ENCODE results near the gene GNPTAB. TPM values are rescaled to one million over a fixed set of nuclear protein-coding genes. Genes with fewer than 3 reads are reported as not detected.

The GNPTAB gene
- total RNA-seq, 2 donors from 2014 or later: 139 to 186 TPM

DNA sequence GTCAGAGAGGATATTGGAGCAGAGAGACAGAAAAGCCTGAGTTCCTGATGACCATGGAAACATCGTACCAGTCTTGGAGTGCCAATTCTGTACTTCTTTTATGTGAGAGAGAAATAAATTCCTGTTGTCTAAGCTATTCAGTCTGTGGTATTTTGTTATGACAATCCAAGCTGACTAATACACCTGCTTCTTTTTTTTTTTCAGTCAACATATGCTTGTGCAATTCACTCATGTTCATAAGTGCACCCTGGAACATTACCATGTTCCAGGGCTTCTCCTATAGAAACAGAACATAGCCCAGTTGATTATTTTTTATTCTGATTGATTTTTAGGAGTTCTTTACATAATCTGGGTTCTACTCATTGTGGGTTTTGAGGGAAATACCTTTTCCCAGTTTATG lies 135.1 kb downstream of the GNPTAB start:
- Mint-ChIP-seq H3K36me3 (no peaks in the 10 kb centered on the region), H3K27ac (no peak overlapping the region), H3K4me3 (no peak overlapping the region), H3K9me3 (no peaks in the 10 kb centered on the region), H3K27me3 (peaks cover 0 to 5% of the 10 kb centered on the region in 2 donors), H3K4me1 (ENCODE audit: low read depth in 2 of 2) (peaks cover 17 to 25% of the 10 kb centered on the region in 2 donors)
- no peak for DNase-seq (ENCODE audit: low spot score)
- no peak for ATAC-seq

Other genes with a start within 250 kb of the GNPTAB start
- not detected for gene MYBPC1, start 236.0 kb downstream of the GNPTAB start, total RNA-seq
- 10 to 100 TPM in 1 of 2 donors, 1 to 10 TPM in 1; 5.3 to 21.0 TPM for gene CHPT1, start 133.3 kb downstream of the GNPTAB start, total RNA-seq
- 1 to 10 TPM; 2.4 to 2.9 TPM for gene SYCP3, start 91.5 kb downstream of the GNPTAB start, total RNA-seq
- 10 to 100 TPM; 24.5 to 63.0 TPM for gene DRAM1, start 46.6 kb upstream of the GNPTAB start, total RNA-seq
- 10 to 100 TPM; 21.0 to 38.2 TPM for gene WASHC3, start 231.0 kb upstream of the GNPTAB start, total RNA-seq

All from natural killer cell treated with Interleukin-12 subunit alpha and Interleukin-12 subunit beta and Interleukin-15 and Interleukin-18, amount 100 ng/mL, for 72 hours (primary cell).